Ascending aorta (tissue), 2 donors: Measurements from ENCODE around the gene TMEM52. TPM values are rescaled to one million over a fixed set of nuclear protein-coding genes. Genes with fewer than 3 reads are reported as not detected.
A peak's percentile ranks its signal among the peaks of the same experiment; 100 is the strongest.

ENCODE experiments used
- DNase-seq, 2 donors: peaks; one replicate each; pipeline ENCODE4 v3.0.0-alpha.2; 2019; ENCODE audit warnings: low spot score in 2 of 2
- H3K27ac ChIP-seq, 2 donors: fragments of 200-600 bp; sonication (generic); one replicate each; pipeline ENCODE4 v1.5.1; 2016 to 2017; ENCODE audit warnings: mild to moderate bottlenecking in 1 of 2
- H3K27me3 ChIP-seq: fragments of 200-600 bp; sonication (generic); one replicate; pipeline ENCODE4 v1.5.1; 2017
- H3K36me3 ChIP-seq, 2 donors: fragments of 200-600 bp; sonication (generic); one replicate each; pipeline ENCODE4 v1.5.1; 2016
- H3K4me1 ChIP-seq, 2 donors: fragments of 200-600 bp; sonication (generic); one replicate each; pipeline ENCODE4 v1.5.1; 2016 to 2017; ENCODE audit warnings: mild to moderate bottlenecking in 1 of 2
- H3K4me3 ChIP-seq, 2 donors: fragments of 200-600 bp; sonication (generic); one replicate each; pipeline ENCODE4 v1.5.1; 2016 to 2017; ENCODE audit warnings: mild to moderate bottlenecking in 1 of 2
- H3K9me3 ChIP-seq, 2 donors: fragments of 200-600 bp; sonication (generic); one replicate each; pipeline ENCODE4 v1.5.1; 2016
- intact Hi-C: fragments of 100-400 bp; cut with DNase I; formaldehyde crosslinking; loops from one replicate; pipeline ENCODE4 v1.15.1; 2023
- total RNA-seq: library from RNA; depleted of rRNA; stranded (reverse); fragments of >200 nt; gene quantifications from one replicate; pipeline ENCODE4 v1.1.0, GENCODE V29; 2016
- TF ChIP-seq, protein P1 (sequence below), 3 experiments: fragments of 200-600 bp in 2 of 3; fragments of 450-650 bp in 1 of 3; sonication (generic) in 2 of 3; IDR thresholded peaks; one replicate each; pipeline ENCODE4 v1.5.1; 2016 to 2019; ENCODE audit warnings: antibody characterized with exemption in 3 of 3, mild to moderate bottlenecking in 1 of 3, moderate library complexity in 1 of 3

TMEM52 gene
- total RNA-seq, 1 donor from 2014 or later: not detected

DNA sequence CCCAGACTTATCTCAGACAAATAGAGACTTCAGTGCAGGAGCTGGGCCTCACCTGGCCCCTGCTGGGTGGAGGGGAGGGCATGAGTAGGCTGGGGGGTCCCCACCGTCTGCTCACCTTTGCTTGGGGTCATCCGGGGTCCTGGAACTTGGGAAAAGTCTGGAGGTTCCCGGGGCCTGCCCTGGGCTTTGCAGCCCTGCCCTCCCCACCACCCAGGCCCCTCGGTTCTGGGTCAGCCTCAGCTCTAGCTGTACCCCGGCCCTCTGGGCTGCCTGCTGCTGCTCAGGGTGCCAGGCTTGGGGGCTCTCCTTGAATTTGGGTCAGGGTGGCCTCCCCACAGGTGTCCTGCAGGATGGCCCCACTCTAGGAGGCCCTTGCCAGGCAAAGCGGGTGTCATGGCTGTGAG lies 2.4 kb upstream of the TMEM52 start:
- Histone ChIP-seq H3K4me3 (no peak overlapping the region), H3K36me3 (no peaks in the 10 kb centered on the region), H3K9me3 (no peaks in the 10 kb centered on the region), H3K4me1 (peaks cover 7% of the 10 kb centered on the region in 2 donors), H3K27ac (no peak overlapping the region), H3K27me3 (no peaks in the 10 kb centered on the region)
- intact Hi-C loops: no loop called here
- no peak for DNase-seq
- TF ChIP-seq, protein P1, sequence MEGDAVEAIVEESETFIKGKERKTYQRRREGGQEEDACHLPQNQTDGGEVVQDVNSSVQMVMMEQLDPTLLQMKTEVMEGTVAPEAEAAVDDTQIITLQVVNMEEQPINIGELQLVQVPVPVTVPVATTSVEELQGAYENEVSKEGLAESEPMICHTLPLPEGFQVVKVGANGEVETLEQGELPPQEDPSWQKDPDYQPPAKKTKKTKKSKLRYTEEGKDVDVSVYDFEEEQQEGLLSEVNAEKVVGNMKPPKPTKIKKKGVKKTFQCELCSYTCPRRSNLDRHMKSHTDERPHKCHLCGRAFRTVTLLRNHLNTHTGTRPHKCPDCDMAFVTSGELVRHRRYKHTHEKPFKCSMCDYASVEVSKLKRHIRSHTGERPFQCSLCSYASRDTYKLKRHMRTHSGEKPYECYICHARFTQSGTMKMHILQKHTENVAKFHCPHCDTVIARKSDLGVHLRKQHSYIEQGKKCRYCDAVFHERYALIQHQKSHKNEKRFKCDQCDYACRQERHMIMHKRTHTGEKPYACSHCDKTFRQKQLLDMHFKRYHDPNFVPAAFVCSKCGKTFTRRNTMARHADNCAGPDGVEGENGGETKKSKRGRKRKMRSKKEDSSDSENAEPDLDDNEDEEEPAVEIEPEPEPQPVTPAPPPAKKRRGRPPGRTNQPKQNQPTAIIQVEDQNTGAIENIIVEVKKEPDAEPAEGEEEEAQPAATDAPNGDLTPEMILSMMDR (IDR thresholded peaks at IDR 0.05): no peak

DNA sequence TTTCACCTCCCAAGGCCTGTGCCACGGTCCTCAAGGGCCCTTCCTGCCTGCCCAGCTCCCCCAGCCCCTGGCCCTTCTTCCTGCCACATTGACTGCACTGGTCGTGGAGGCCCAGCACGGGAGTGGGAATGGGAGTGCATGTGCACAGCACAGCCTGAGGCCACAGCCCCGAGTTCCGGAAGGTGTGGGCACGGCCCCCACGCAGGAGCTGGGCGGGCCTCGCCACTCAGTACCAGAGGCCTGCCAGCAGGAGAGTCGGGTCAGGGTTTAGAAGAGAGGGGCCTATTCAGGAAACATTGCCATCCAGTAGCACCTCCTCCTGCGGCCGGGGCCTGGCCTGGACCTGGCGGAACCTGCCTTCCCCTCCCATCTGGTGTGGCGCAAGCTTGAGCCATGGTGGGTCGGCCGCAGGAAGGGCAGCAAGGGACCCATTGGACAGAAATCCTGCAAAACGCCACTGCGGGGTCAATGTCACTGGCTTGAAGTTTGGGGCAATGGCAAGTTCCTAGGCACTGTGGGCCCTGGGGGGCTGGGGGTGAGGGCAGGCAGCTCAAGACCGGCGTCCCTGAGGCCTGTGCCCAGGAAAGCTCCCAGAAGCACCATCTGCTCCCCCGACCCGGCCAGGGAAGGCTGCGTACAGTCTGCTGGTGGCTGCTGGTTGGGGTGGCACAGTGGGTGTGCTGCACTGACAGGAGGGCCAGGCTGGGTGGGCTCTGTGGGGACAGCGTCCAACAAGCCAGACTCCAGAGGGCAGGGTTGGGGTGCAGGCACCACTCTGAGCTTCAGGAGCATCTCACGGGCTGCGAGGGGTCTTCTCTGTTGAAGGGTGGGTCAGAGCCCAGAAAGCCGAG lies 1.8 kb upstream of the TMEM52 start:
- intact Hi-C loops: no loop called here
- no peaks in the 10 kb centered on the region for H3K27me3 ChIP-seq
- no peak overlapping the region for H3K4me3 ChIP-seq
- DNase-seq: no peak
- no peaks in the 10 kb centered on the region for H3K36me3 ChIP-seq
- H3K27ac ChIP-seq: no peak overlapping the region
- TF ChIP-seq, protein P1 (IDR thresholded peaks at IDR 0.05): no peak
- peaks cover 7% of the 10 kb centered on the region in 2 donors for H3K4me1 ChIP-seq
- no peaks in the 10 kb centered on the region for H3K9me3 ChIP-seq

DNA sequence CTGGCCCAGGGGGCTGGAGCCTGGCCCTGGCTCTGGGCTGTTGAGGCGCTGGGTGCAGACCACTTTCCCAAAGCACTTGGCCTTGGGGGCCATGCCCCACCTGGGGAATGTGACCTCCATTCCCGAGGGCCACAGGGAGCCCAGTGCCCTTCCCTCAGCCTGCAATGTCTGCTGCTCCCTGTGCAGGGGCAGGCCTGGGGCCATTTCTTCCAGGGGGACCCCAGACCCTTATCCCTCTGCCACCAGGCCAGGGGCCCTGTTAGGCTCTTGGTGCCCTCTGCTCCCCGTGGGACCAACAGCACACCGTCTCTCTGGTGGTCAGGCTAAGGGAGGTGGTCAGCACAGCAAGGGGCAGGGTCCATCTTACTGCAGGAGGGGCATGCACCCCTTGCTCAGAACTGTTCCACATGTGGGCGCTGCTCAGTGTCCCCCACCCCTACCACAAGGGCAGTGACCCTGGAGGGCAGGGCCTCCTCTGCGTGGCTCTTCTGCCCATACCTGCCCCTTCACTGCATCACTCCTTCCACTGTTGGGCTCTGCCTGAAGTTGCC lies 1.1 kb upstream of the TMEM52 start:
- H3K27me3 ChIP-seq: no peaks in the 10 kb centered on the region
- TF ChIP-seq, protein P1 (IDR thresholded peaks at IDR 0.05): no peak
- peak overlapping the region in 1 of 2 donors; percentile 3 for H3K27ac ChIP-seq
- peaks cover 7% of the 10 kb centered on the region in 2 donors for H3K4me1 ChIP-seq
- no peak for DNase-seq
- intact Hi-C loops: no loop called here
- H3K9me3 ChIP-seq: no peaks in the 10 kb centered on the region
- H3K36me3 ChIP-seq: no peaks in the 10 kb centered on the region
- peak overlapping the region; percentile 54 to 71 for H3K4me3 ChIP-seq

DNA sequence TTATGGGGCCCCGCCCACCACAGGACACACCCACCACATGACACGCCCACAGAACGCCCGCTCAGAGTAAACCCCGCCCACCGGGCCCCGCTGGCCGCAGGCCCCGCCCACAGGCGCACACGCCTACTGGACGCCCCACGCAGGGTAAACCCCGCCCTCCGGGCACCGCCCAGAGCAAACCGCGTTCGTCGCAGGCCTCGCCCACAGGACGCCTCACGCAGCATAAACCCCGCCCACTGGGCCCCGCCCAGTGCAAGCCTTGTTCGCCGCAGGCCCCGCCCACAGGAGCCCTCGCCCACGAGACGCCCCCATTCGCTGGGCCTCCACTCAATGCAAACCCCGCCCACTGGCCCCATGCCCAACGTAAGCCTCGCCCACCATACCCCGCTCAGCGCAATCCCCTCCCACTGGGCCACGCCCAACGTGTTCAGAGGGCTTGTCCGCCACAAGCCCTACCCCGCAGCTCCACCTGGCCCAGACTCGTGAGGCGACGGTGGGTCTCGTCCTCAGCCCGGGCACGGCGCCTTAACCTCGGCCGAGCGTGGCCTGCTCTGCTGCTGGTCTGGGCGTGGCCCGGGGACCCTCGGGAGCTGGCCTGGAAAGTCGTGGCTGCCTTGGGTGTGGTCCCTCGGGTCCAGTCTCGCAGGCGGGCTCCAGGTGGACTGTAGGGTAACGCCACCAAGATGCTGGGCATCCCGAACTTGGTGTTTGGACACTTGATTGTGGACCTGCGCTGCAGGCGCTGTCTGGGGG lies 401 bp upstream of the TMEM52 start:
- H3K4me3 ChIP-seq: peak overlapping the region; percentile 54 to 71
- H3K36me3 ChIP-seq: no peaks in the 10 kb centered on the region
- no peaks in the 10 kb centered on the region for H3K27me3 ChIP-seq
- intact Hi-C loops: loop anchor here (1.0 kb wide), 1 partner anchor 10 kb away; no protein-coding TSS in a partner anchor
- H3K9me3 ChIP-seq: no peaks in the 10 kb centered on the region
- H3K4me1 ChIP-seq: peaks cover 7% of the 10 kb centered on the region in 2 donors
- DNase-seq: peak; percentile 88 to 97
- TF ChIP-seq, protein P1 (IDR thresholded peaks at IDR 0.05): no peak
- H3K27ac ChIP-seq: peak overlapping the region in 1 of 2 donors; percentile 3

DNA sequence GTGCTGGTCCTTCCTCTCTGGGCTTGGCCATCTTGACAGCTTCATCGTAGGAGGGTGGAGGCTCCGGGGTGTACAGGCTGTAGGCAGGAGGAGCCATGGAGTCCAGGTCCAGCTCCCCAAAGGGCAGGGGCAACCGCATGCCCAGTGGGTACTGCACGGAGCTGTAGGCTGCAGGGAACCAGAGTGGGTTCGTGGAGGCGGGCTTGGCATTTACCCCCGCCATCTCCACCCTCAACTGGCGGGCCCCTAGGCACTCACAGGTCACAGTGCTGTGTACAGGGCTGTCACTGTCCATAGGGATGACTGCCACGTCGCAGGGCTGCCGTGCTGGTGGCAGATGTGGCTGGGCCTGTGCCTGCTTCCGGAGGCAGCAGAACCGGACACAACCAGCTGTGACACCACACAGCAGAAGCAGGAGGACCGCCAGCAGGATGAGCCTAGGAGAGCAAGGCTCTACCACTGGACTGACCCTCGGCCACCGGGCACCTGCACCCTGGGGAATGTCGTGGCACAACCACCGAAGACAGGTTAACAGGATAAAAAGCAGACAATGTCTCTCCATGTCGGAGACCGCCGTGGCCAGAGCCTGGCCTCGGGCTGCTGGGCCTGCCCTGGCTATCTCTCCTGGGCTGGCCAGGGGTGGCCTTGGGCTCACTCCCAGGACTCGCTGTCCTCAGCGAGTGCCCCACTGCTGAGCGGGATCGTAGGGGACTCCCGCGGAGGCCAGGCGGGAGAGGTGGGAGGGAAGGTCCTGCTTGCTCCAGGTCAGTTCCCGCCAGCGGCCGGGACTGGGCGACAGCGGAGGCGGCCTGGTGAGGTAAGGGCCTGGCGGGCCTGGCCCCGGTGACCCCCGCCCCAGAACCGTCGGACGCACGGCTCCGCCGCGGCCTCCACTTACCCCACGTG lies 831 bp downstream of the TMEM52 start:
- Histone ChIP-seq H3K4me1 (peaks cover 7% of the 10 kb centered on the region in 2 donors), H3K4me3 (peak overlapping the region; percentile 54 to 71), H3K9me3 (no peaks in the 10 kb centered on the region), H3K36me3 (no peaks in the 10 kb centered on the region), H3K27me3 (no peaks in the 10 kb centered on the region), H3K27ac (no peak overlapping the region)
- TF ChIP-seq, protein P1 (IDR thresholded peaks at IDR 0.05): no peak
- intact Hi-C loops: no loop called here
- DNase-seq: no peak
